SK-N-DZ (cell line): ENCODE measurements around the gene ZNFX1.

Experiments
- DNase-seq: peaks from one replicate; pipeline ENCODE4 v3.0.0-alpha.2; 2015; ENCODE audit warnings: low spot score

Gene ZNFX1

DNA sequence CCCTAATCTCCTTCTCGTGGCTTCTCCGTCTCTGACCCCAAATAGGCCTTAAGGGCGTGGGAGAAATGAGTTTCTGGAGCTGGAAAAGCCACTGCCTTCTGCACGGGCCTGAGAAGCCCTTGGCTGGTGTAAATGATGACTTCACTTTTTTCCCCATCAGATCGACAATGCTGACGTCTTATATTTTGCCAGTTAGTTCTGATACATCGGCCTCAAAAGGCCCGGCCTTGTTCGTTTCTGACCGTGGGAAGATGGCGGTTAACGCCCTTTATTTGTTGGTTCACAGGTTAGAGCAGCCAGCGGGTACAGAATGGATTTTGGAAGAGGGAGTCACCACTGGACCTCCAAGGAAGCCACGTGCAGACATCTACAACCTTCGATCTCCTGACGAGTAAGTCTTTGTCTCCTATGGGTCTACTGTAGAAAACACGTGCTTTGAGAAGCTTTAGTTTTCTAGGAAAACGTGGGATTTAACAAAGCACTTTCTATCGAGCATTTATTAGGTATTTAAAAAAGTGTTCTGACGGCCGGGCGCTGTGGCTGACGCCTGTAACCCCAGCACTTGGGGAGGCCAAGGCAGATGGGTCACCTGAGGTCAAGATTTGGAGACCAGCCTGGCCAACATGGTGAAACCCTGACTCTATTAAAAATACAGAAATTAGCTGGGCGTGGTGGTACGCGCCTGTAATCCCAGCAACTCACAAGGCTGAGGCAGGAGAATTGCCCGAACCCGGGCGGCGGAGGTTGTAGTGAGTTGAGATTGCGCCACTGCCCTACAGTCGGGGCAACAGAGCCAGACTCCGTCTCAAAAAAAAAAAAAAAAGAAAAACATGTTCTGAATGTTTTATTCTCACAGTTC lies 1.2 kb upstream of the ZNFX1 start:
- DNase-seq = peak; percentile 58

- no peak for DNase-seq
Observed at GRCh38 chr20:49277786-49278035, 146 bp downstream of the ZNFX1 start.

DNA sequence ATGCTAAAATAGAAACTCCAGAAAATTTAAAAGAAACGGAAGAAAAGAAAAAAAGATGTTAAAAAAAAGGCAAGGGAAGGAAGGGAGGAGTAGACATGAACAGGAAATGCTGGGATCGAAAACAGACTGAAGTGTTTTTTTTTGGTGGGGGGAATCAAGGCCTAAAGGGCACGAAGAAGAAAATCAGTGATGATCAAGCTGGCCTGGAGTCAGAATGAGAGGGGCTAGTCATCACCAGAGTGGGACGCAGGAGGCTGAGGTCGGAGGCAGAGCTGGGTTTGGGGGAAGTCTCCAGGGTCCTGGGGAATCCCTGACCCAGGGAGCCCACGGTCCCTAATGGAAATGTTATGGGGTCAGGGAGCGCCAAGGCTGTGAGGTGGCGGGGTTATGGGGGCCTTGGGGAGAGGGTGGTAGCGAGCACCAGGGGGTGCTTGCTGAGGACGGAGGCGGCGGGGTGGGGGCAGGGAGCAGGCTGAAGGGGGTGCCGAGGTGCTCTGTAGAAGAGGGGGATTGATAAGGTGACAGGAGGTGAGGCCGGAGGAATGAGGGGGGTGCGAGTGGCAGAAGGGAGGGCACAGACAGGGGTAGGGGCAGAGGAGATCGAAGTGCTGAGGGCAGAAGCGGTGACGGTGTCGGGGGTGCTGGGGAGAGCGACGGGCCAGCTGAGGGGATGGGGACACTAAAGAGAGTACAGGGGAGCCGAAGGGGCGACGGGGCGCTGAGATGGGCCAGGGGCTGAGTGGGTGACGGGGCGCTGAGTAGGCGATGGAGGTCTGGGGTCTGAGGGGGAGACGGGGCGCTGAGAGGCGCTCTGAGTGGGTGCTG lies 684 bp downstream of the ZNFX1 start:
- no peak for DNase-seq

- no peak for DNase-seq
Observed at GRCh38 chr20:49276161-49276960, 1.5 kb downstream of the ZNFX1 start.

GRCh38 chr20:49275636-49276035 lies 2.2 kb downstream of the ZNFX1 start:
- DNase-seq = no peak

DNA sequence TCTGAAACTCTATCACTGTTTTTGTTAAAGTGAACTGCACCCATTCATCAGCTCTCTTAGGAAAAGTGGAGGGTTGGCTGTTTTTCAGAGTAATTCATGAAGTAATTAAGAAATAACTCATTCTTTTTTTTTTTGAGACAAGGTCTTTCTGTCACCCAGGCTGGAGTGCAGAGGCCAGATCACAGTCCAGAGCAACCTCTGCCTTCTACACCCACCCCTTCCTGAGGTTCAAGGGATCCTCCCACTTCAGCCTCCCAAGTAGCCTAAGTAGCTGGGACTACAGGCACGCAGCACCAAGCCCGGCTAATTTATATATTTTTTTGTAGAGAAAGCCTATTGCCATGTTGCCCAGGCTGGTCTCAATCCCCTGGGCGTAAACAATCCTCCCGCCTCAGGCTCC lies 2.6 kb downstream of the ZNFX1 start:
- DNase-seq = no peak

DNA sequence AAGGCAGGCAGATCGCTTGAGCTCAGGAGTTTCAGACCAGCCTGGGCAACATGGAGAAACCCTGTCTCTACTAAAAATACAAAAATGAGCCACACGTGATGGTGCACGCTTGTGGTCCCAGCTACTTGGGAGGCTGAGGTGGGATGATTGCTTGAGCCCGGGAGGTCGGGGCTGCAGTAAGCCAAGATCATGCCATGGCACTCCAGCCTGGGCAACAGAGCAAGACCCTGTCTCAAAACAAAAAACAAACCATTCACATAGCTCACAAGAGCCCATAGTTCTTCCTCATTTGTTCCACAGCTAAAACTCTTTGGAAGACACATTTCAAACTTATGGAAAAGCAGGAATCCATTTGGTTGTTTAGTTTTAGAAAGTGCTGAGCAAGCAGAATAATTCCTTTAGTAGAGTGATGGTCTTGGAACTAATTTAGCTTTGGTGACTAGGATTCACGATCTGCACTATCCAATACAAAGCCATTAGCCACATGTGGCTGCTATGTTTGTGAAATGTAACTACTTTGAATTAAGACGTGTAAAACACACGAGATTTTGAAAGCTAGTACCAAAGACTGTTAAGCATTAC lies 4.1 kb downstream of the ZNFX1 start:
- no peak for DNase-seq

DNA sequence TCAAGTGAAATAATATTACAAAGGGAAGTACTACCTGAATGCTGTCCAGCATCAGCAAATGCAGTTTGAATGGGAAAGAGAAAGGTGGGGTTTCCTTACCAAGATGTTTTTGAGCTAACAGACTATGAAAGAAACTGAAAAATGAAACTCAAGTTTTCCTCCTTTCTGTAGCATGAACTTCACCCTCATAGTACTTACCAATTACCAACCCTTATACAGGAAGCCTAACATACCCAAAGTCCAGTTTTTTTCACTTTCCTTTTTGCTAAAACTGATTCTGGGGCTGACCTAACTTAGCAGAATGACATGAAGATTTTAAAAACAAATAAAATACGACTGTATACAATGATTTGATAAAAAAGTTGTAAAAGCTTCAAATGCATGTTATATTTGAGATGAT lies 5.2 kb downstream of the ZNFX1 start:
- no peak for DNase-seq

- no peak for DNase-seq
Observed at GRCh38 chr20:49270736-49271135, 7.1 kb downstream of the ZNFX1 start.

DNA sequence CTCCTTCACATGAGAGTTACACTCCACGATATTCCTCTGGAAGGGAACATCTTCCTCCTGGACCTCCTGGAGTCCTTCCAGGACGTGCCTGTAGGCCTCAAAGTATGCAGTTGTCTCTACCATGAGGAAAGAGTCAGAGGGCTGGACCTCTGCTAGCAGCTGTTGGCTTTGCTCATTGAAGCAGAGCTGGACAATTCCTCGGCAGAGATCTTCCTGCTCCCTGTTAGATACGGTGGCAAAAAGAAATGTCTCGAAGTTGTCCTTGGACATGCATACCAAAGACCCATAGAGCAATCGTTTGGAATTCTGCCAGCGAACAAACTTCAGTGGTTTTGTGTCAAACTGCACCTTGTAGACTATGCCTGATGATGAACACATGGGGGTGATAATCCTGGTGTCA lies 7.7 kb downstream of the ZNFX1 start:
- DNase-seq = no peak

- DNase-seq = no peak
Observed at GRCh38 chr20:49268600-49269365, 9.1 kb downstream of the ZNFX1 start.

- no peak for DNase-seq
Observed at GRCh38 chr20:49267327-49267726, 10.5 kb downstream of the ZNFX1 start.

DNA sequence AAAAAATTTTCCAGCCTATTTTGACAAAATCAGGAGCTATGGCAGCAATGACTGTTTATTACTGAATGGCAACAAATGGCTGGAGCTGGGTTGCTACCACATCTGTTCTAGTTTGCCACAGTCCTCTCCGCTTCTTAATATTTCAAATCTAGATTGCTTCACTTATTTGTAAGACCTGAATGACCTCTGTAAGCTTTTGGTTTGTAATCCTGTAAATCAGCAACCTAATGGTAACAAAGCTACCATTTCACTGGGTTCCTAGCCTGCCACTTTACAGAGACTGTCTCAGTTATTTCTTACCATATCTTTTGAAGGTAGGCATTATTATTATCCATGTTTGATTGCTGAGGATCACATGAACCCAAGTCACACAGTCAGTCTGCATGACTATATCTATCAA lies 15.4 kb downstream of the ZNFX1 start:
- DNase-seq = no peak

DNA sequence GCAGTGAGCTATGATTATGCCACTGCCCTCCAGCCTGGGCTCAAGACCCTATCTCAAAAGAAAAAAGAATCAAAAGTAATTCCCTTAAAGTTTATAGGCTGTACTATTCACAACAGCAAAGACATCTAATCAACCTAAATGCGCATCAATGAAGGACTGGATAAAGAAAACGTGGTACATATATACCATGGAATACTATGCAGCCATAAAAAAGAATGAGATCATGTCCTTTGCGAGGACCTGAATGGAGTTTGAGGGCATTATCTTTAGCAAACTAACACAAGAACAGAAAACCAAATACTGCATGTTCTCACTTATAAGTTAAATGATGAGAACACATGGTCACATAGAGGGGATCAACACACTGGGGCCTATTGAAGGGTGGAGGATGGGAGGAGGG lies 16.7 kb downstream of the ZNFX1 start:
- no peak for DNase-seq

- no peak for DNase-seq
Observed at GRCh38 chr20:49260218-49260617, 17.6 kb downstream of the ZNFX1 start.

GRCh38 chr20:49259799-49260198 lies 18.1 kb downstream of the ZNFX1 start:
- DNase-seq = no peak

- no peak for DNase-seq
Observed at GRCh38 chr20:49259284-49259683, 18.6 kb downstream of the ZNFX1 start.

GRCh38 chr20:49256261-49256660 lies 21.6 kb downstream of the ZNFX1 start:
- no peak for DNase-seq

DNA sequence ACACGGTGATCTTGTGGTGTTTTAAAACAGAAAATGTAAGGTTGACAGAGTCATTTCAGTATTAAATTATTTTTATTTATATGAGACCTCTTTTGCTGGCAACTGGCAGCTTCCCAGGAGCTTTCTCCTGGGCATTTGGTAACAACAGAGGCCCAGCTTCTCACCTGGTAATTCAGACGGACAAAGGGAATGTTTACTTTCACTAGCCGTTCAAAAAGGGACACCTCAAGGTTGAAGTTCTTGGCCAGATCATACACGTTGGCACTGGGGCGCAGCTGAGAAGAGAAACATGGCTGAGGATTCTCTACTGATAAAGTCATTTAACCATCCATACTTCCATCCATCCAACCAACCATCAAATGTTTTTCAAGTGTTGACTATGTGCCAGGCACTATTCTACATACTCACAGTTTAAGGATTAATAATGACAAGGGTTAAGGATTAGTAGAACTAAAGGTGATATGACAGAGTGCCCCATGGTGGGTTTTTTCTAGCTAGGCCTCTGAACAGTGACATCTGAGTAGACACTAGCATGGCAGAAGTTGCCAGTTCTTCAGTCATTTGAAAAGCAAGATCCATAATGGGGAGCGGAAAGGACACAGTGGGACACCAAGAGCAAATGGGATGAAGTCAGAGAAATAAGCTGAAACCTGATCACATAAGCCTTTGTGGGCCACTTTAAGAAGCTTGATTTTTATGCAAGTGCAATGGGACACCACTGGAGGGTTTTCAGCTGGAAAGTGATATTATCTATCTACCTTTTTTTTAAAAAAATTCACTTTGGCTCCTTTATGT lies 25.1 kb downstream of the ZNFX1 start:
- DNase-seq = no peak

DNA sequence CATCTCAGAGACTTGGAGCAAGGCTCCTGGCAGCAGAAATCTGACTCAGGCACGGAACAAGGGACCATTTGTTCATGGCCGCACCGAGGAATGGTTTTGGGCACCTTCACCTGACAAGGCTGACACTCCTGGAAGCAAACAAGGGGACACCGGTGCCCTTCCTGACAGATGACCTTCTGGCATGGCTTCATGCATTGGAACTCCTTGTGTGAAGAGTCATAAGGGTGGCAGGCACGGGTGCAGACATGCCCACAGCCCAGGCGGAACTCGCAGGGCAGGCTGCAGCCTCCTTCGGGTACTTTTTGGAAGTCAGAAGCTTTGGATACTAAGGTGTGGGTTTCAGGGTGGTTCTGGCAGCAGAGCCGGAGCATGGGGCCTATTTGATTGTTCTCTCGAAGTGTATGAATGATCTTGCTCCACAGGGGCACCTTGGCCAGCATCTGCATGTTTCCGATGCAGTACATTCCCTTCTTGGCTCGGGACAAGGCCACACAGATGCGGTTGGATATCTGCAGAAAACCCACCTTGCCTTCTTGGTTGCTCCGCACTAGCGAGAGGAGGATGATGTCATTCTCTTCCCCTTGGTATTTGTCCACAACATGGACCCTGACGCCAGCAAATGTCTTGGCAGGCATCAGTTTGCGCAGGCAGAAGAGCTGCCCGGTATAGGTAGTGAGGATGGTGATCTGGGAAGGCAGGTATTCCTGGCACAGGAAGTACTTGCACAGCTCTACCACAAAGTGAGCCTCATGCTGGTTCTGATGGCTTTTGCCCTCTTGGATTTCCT lies 28.8 kb downstream of the ZNFX1 start:
- no peak for DNase-seq
